NCI-H2171 (cell line): ENCODE measurements around the gene TMEM217.
"Not testable (repeated sequence)": the region's sequence is repeated elsewhere in the genome, so short reads cannot be mapped to it uniquely, and the experiment has no call there.

Experiments
- DNase-seq: peaks from one replicate; lab custom pipeline; 2025; lab: John Stamatoyannopoulos, UW

The TMEM217 gene

GRCh38 chr6:37209461-37210205 lies 48.3 kb downstream of the TMEM217 start:
- no peak for DNase-seq

DNA sequence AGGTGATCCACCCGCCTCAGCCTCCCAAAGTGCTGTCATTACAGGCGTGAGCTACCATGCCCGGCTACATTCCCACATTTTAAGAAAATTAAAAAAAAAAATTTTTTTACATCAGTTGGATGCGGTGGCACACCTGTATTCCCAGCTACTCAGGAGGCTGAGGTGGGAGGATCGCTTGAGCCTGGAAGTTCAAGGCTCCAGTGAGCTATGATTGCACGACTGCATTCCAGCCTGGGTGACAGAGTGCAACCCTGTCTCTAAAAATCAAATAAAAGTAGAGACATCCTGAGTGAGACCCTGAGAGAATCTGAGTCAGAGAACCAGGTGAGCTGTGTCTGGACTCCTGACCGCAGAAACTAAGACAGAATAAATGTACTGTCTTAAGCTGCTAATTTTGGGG lies 49.2 kb downstream of the TMEM217 start:
- DNase-seq: no peak

DNA sequence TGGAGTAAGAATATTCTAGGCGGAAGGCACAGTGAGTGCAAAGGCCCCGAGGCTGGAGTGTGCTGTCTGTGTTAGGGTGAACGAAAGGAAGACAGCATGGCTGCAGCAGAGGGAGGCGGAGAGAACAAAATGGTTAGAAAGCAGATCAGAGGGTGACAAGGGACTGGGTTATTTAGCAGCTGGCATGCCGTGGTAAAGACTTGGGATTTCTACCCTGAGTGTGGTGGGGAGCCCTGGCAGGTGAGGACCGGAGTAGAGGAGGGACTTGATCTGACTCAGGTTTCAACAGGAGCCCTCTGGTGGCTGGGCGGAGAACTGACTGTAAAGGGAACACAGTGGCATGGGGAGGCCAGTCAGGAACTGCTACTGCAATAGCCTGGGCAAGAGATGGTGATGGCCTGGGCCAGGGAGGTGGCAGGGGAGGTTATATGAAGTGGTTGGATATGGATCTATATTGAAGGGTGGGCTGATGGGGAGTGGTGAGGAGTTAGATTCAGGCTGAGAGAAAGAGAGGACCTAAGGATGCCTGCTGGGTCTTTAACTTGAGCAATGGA lies 50.0 kb downstream of the TMEM217 start:
- DNase-seq: peak; percentile 40

GRCh38 chr6:37206622-37207021 lies 51.3 kb downstream of the TMEM217 start:
- DNase-seq: no peak

DNA sequence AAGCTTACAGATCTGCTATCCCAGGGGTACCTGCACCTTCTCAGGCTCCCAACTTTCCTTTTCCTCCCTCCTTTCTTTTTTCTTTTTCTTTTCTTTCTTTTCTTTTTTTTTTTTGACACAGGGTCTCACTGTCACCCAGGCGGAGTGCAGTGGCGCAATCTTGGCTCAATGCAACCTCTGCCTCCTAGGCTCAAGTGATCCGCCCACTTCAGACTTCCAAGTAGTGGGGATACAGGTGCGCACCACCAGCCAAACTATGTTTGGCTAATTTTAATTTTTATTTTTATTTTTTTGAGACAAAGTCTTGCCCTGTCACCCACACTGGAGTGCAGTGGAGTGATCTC lies 52.0 kb downstream of the TMEM217 start:
- no peak for DNase-seq

DNA sequence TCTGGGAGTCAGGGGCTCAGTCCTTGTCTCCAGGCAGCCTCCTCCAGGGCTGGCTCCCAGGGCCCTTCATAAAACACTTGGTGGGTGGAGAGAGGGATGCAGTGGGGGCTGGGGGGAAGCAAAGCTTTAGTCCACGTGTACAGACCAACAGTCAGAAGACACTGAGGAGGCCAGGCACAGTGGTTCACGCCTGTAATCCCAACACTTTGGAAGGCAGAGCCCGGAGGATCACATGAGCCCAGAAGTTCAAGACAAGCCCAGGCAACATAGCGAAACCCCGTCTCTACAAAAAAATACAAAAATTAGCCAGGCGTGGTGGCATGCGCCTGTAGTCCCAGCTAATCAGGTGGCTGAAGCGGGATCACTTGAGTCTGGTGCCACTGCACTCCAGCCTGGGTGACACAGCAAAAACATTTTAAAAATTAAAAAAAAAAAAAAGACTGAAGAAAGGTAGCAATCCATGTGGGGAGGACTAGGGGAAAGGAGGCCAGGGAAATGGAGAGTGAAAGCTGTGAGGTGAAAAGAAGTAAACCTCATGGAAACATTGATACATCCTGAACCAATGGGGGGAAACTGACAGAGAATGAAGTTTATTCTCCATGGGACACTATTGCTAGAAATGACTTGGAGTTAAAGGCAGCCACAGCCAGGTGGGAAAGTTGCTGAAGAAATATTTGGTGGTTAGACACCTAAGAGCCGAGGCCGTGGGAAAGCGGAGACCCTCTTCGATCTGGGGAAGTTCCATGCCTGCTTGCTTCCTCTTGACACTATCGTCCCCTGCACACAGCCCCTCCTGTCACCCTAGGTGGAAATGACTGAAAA lies 52.6 kb downstream of the TMEM217 start:
- DNase-seq: peak; percentile 52

DNA sequence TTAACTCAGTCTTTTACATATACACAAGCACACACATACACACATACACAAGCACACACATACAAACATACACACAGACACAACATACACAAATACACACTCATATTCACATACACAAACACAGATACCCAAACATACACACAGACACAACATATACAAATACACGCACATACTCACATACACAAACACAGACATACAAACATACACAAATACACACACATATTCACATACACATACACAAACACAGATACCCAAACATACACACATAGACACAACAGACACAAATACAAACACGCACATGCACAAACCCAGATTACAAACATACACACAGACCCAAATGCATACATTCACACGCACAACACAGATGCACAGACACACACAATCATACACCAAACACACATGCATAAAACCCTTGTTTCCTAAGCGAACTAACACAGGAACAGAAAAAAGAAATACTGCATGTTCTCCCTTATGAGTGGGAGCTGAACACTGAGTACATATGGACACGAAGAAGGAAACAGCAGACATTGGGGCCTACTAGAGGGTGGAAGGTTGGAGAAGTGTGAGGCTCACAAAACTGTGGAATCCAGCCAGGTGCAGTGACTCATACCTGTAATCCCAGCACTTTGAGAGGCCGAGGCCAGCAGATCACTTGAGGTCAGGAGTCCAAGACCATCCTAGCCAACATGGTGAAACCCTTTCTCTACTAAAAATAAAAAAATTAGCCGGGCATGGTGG lies 53.8 kb downstream of the TMEM217 start:
- DNase-seq: no peak

- DNase-seq: peak; percentile 52
Observed at GRCh38 chr6:37202788-37203491, 55.0 kb downstream of the TMEM217 start.

GRCh38 chr6:37201726-37202125 lies 56.2 kb downstream of the TMEM217 start:
- no peak for DNase-seq

GRCh38 chr6:37200085-37200484 lies 57.9 kb downstream of the TMEM217 start:
- DNase-seq: no peak

DNA sequence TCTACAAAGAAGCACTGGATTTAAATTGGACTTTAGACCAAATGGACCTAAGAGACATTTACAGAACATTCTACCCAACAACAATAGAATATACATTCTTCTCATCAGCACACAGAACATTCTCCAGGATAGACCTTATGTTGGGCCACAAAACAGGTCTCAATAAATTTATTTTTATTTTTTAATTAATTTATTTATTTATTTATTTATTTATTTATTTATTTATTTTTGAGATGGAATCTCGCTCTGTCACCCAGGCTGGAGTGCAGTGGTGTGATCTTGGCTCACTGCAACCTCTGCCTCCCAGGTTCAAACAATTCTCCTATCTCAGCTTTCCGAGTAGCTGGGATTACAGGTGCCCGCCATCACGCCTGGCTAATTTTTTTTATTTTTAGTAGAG lies 61.5 kb downstream of the TMEM217 start:
- not testable (repeated sequence) for DNase-seq

GRCh38 chr6:37194886-37195285 lies 63.1 kb downstream of the TMEM217 start:
- DNase-seq: not testable (repeated sequence)

- peak; percentile 42 for DNase-seq
Observed at GRCh38 chr6:37192666-37193065, 65.3 kb downstream of the TMEM217 start.

DNA sequence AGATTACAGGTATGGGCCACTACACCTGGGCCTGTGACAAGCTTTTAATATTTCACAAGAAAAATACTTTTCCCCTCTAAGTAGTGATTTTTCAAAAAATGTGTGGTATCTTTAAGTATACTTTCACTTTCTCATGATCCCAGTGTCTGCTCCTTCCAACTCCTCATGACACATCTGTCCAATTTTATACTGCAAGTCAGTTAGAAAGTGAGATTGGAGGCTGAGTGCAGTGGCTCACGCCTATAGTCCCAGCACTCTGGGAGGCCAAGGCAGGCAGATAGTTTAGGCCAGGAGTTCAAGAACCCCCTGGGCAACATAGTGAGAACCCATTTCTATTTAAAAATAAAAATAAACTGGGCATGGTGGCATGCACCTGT lies 67.8 kb downstream of the TMEM217 start:
- DNase-seq: no peak

DNA sequence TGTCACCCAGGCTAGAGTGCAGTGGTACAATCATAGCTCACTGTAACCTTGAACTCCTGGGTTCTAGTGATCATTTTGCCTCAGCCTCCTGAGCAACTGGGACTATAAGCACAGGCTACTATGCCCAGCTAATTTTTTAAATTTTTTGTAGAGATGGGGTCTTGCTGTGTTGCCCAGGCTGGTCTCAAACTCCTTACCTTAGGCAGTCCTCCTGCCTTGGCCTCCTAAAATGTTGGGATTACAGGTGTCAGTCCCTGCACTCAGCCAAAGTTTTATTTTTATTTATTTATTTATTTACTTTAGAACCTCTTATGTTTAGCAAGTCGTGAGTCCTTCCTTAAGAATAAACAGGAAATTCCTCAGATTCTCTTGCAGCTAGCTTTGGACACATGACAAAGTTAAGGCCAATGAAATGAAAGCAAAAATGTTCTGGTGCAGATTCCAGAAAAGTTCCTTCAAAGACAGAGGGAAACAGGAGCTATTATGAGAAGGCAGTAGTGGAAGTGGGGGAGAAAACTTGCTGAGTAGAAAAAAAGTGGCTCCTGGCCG lies 68.9 kb downstream of the TMEM217 start:
- DNase-seq: no peak

- DNase-seq: no peak
Observed at GRCh38 chr6:37187321-37188022, 70.5 kb downstream of the TMEM217 start.

DNA sequence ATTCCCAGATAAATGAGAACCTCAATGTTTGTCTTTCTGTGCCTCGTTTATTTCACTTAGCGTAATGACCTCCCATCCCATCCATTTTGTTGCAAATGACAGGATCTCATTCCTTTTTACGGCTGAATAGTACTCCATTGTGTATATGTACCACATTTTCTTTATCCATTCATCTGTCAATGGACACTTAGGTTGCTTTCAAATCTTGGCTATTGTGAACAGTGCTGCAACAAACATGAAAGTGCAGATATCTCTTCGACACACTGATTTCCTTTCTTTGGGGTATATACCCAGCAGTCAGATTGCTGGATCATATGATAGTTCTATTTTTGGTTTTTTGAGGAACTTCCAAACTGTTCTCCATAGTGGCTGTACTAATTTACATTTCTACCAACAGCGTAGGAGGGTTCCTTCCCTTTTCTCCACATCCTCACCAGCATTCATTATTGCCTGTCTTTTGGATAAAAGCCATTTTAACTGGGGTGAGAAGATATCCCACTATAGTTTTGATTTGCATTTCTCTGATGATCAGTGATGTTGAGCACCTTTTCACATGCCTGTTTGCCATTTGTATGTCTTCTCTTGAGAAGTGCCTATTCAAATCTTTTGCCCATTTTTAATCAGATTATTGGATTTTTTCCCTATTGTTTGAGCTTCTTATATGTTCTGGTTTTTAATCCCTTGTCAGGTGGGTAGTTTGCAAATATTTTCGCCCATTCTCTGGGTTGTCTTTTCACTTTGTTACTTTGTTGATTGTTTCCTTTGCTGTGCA lies 71.8 kb downstream of the TMEM217 start:
- not testable (repeated sequence) for DNase-seq

DNA sequence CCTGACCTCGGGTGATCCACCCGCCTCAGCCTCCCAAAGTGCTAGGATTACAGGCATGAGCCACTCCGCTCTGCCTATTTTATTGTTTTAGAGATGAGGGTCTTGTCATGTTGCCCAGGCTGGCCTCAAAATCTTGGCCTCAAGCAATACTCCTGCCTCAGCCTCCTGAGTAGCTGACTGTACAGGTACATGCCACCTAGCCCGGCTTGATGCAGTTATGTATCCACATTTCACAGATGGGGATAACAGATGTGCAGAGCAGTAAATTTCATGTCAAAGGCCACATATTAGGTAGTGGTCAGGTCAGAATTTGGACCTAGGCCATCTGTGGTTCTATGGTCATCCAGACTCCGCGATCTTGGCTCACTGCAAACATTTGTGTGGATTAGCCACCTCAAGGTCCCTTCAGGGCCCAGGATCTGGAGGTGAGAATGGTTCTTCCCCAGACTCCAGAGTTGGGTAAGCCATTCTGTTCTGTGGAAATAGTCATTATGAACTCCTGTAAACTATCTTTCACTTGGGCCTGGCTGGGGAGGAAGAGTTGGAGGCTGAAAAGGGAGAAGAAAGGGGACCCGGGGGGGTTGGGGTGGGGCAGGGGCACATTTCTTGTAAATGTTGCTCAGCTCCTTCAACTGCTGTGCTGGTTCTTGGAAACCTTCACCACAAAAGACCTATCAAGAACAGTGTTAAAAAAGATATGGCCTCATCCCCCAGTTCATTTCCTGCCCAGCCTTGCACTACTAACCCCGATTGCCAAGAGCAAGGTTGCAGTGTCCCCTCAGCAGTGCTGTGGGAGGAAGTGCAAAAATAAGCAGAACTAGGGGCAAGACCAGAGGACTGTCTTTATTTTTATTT lies 75.0 kb downstream of the TMEM217 start:
- DNase-seq: no peak

- not testable (repeated sequence) for DNase-seq
Observed at GRCh38 chr6:37180610-37181009, 77.3 kb downstream of the TMEM217 start.
